Measurements from ENCODE around the gene ARHGAP22.

The ARHGAP22 gene

DNA sequence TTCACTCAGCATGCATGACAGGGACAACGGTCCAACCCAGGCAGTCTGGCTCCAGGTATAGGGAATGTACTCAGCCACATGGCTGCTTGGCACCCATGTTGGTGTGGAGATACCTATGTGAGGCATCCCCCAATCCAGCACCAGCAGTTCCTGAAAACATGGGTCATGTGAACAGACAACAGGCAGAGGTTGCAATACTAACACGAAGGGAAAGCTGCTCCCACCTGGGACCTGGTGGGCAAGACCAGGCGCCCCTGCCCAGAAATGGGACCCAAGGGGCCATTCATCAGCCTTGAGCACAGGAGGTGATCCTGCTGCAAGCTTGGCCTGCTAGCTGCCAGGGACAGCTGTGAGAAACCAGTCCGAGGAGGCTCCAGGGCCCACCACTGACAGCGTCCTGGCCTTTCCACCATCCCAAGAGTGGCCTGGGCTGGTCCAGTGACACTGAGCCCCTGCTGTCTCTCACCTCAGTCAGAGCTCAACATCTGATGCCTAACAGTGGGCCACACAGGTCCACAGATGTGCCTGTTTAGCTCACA lies 142.3 kb downstream of the ARHGAP22 start:
- H3K4me3 ChIP-seq (ENCODE audit: low read depth, low read length): no peak overlapping the region
- TF ChIP-seq, protein P1, sequence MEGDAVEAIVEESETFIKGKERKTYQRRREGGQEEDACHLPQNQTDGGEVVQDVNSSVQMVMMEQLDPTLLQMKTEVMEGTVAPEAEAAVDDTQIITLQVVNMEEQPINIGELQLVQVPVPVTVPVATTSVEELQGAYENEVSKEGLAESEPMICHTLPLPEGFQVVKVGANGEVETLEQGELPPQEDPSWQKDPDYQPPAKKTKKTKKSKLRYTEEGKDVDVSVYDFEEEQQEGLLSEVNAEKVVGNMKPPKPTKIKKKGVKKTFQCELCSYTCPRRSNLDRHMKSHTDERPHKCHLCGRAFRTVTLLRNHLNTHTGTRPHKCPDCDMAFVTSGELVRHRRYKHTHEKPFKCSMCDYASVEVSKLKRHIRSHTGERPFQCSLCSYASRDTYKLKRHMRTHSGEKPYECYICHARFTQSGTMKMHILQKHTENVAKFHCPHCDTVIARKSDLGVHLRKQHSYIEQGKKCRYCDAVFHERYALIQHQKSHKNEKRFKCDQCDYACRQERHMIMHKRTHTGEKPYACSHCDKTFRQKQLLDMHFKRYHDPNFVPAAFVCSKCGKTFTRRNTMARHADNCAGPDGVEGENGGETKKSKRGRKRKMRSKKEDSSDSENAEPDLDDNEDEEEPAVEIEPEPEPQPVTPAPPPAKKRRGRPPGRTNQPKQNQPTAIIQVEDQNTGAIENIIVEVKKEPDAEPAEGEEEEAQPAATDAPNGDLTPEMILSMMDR (IDR thresholded peaks at IDR 0.05; ENCODE audit: low read depth, low read length): no peak

DNA sequence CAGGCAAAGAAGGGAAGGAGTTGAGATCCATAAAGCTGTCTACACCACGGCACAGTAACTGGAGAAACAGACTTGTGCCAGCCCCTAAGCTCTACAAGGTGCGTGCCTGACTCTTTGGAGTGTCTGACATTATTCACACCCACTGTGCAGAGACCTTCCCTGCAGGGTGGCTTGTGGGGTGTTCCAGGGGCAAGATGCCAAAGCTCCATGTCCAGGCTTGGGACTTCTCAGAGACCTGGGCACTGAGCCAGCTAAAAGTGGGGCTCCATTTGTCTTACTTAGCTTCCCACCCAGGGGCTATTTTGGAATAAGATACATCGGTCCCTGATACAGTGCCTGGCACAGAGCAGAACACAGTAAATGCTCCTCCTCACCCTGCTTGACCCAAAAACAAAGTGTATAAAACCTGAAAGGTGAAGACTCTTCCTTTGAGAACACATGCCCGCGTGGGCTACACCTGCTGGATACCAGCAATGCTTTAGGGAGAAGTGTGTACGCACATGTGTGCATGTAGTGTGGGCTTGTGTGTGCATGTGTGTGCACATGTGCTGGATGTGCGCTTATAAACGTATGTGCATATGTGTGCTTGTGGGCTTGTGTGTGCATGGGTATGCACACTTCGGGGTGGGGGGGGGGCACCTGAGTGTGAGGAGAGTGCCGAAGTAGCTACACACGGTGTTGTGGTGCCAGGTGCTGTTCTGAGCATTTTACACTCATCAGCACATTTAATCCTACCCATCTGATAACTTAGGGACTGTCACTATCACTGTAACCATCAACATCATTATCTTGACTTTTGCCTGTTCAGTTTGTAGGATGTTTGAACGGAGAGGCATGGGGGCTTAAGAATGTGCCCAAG lies 143.0 kb downstream of the ARHGAP22 start:
- no peak overlapping the region for H3K4me3 ChIP-seq (ENCODE audit: low read depth, low read length)
- TF ChIP-seq, protein P1 (IDR thresholded peaks at IDR 0.05; ENCODE audit: low read depth, low read length): no peak

DNA sequence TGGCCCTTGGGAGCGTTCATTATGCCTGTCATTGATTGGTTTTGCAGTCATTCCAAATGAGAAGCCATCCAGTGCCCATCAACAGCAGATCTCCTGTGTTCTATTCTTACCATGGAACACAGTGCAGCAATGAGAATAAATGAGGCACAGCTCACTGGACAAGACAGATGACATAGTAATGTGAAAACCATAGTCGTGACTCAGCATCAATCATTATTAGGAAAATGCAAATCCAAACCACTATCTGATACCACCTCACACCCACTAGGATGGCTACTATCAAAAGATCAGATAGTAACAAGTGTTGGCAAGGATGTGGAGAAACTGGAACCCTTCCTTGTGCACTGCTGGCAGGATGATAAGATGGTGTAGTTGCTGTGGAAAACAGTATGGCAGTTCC lies 144.7 kb downstream of the ARHGAP22 start:
- no peak overlapping the region for H3K4me3 ChIP-seq (ENCODE audit: low read depth, low read length)
- TF ChIP-seq, protein P1 (IDR thresholded peaks at IDR 0.05; ENCODE audit: low read depth, low read length): no peak

DNA sequence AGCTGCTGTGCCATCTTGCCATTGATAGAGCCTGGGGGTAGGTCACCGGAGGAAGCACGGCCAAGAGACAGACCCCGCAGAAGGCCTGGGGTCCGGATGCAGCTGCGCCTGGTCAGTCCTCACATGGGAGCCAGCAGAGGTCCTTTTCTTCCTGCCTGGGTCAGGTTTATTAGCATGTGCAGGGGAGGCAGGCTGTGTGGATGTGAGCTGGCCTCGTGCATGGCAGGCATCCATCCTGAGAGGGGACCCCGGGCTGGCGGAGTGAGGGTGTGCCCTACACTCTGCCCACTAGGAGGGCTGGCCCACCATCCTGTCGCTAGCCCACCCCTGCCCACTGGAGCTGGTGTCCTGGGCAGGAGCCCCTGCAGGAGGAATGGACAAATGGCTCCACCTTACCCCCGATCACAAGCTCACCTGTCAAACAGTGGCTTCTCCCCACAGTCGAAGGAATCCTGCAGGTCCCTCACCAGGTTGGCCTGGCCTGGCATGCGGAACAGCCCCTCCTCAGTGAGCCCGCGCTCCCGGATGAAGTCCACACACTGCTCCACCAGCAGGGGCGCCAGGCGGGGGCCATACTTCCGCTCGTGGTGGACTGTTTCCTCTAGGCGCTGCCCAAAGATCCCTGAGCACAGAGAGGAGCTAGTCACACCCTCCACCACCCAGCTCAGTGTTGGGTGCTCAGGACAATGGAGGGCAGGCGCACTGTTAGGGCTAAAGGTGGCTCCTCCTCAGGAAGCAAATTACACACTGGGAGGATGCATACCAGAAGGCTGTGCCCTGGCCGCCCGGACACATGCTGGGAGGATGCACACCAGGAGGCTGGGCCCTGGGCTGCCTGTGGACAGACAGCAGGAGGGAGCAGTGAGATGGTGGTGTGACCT lies 145.4 kb downstream of the ARHGAP22 start:
- no peak overlapping the region for H3K4me3 ChIP-seq (ENCODE audit: low read depth, low read length)
- TF ChIP-seq, protein P1 (IDR thresholded peaks at IDR 0.05; ENCODE audit: low read depth, low read length): no peak

DNA sequence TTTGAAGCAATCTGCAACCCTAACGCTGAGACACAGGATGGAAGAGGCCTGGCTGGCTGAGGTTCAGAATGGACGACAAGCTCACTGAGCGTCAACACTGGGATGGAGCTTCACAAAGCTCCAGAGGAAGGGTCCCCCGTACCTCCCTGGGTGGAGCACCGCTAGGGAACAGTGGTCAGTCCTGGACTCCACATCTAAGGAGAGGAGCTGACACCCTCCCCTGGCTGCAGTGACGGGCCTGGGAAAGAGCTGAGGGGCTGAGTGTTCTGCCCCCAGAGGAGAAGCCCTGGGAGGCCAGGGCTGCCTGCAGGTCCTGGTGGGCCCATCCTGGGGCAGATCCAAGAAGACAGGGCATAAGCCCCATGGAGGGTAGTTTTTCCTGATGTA lies 146.2 kb downstream of the ARHGAP22 start:
- TF ChIP-seq, protein P1 (IDR thresholded peaks at IDR 0.05; ENCODE audit: low read depth, low read length): no peak
- H3K4me3 ChIP-seq (ENCODE audit: low read depth, low read length): no peak overlapping the region

DNA sequence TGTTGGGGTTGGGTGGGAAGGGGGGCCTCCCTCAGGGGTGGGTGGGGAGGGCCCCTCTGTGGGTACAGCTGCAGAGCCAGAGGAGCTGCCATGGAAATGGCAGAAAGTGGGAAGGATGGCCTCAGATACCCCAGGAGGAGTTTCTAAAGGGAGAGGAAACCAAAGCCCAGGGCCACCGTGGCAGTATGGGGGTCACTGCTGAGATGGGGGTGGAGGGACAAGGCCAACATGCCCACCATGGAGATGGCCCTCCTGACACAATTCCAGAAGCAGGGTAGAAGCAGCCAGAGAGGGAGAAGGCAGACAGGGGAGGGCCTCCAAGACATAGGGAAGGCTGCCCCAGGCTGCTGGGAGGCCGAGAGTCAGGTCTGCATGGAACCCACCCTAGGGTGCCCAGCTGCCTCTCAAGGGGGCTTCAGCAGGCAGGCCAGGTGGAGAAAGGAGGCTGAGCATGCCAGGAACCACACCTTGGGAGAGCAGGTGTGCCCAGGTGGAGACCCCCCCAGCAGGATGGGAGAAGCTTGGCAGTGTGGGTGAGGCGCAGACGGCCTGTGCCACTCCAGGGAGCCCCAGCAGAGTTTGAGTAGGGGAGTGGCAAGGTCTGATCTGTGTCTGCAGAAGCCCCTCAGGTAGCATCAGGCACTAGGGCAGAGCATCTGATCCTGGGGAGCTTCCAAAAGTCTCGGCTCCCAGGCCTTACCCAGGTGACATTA lies 146.8 kb downstream of the ARHGAP22 start:
- no peak overlapping the region for H3K4me3 ChIP-seq (ENCODE audit: low read depth, low read length)
- TF ChIP-seq, protein P1 (IDR thresholded peaks at IDR 0.05; ENCODE audit: low read depth, low read length): no peak
